ENCODE data around the gene XG.
"Not testable (repeated sequence)": the region's sequence is repeated elsewhere in the genome, so short reads cannot be mapped to it uniquely, and the experiment has no call there.

Gene XG, protein sequence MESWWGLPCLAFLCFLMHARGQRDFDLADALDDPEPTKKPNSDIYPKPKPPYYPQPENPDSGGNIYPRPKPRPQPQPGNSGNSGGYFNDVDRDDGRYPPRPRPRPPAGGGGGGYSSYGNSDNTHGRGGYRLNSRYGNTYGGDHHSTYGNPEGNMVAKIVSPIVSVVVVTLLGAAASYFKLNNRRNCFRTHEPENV

DNA sequence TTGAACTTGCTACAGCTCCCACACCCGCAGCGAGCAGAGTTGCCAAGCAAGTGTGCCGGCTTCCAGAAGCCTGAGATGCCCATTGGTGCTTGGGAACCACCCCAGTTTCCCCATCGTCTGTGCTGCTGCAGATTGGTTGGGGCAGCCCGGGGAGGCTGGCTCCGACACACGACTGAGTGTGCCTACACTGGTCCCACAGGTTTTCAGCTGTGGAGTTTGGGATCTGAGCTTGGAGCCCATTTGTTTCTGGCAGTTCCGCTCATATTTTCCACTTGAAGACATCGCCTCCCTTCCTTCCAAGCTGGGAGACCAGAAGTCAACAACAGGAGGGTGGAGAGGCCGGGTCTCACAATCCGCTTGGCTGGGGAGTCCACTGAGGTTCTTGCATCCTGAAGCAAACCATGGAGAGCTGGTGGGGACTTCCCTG, at the start of gene XG:
Gene XG (plus strand): TSS at position 167 of the 427 bp plus-strand sequence. CDS start 235 bp downstream, at position 402.
- not testable (repeated sequence) for DNase-seq (ENCODE audit: low read depth)

DNA sequence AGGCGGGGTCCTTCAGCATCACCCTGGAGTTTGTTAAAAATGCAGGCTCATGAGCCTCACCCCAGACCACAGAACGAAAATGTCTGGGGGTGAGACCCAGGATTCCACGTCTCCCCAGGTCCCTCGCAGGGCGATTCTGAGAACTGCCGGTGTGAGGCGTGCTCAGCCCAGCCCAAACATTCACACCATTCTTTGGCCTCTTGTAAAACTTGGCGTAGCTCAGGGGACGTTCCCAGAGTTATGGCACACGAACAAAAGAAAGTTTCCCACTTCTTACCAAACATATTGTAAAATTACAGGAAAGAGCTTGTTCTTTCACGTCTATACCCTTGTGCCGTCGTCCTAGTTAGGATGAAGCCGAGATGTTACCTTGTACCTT, 47.9 kb upstream of the XG start:
- DNase-seq (ENCODE audit: low read depth), result no peak

DNA sequence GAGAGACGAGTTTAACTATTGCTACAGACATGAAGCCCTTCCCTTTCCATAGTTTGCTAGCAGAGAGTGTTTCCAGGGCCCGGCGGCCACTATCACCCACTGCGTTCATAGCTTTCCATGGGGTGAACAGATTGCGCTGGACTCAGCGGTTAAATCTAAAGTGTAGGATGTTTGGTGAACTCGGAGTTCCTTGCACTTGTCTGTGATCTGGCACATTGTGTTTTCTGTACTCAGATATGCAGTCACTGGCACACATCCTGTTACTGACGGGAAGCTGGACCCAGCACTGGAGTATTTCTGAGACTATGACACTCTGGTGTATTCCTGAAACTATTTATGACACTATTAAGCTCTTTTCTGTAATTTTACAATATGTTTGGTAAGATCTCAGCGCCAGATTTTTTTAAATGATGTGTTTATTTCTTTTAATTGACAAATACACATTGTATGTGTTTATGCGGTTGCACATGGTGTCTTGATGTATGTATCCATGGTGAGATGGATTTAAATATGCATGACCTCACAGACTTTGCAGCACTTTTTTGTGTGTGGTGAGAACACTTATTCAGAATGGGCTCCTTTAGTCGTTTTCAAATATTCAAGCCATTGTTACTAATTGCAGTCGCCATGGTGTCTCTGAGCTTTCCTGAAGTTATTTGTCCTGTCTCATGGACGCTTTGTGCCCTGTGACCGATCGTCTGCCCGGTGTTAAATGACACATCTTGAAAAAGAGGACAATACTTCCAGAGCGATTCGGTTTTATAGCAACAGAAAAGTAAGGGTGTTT, 46.6 kb upstream of the XG start:
- no peak for DNase-seq (ENCODE audit: low read depth)

DNA sequence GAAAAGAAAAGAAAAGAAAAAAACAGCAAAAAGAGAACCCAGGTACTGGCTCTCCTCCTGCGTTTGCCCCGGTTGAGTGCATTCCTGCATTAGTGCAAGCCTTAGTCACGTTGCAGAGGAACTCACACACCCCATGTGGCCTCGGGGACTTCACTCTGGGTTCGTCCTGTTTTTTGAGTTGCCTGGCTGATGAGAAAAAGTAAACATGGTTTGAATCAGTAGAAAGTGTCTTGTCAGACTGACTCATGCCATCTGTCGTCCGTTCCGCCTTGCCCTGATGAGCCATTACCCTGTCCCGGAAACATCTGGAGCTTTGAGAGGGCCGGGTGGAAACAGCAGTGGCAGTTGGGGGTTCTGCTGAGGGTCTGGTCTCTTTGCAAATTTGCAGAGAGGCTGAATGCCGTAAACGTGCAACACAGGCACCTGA, 44.5 kb upstream of the XG start:
- peak; percentile 61 for DNase-seq (ENCODE audit: low read depth)

DNA sequence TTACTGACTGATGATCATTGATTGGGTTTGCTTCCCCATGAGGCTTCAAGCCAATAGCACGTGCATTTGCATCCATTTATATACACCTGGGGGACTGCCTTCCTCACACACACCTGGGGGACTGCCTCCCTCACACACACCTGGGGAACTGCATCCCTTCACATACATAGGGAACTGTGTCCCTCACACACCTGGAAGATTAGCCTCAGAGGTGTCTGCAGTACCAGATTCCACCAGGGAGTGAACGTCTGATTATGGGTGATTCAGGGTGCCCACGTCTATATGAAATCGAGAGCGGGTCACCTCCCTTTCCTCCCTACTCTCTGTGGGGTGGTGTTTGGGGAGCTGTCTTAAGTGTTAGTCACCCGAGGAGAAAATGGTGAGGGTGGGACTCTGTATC, 43.8 kb upstream of the XG start:
- DNase-seq (ENCODE audit: low read depth), result no peak

DNA sequence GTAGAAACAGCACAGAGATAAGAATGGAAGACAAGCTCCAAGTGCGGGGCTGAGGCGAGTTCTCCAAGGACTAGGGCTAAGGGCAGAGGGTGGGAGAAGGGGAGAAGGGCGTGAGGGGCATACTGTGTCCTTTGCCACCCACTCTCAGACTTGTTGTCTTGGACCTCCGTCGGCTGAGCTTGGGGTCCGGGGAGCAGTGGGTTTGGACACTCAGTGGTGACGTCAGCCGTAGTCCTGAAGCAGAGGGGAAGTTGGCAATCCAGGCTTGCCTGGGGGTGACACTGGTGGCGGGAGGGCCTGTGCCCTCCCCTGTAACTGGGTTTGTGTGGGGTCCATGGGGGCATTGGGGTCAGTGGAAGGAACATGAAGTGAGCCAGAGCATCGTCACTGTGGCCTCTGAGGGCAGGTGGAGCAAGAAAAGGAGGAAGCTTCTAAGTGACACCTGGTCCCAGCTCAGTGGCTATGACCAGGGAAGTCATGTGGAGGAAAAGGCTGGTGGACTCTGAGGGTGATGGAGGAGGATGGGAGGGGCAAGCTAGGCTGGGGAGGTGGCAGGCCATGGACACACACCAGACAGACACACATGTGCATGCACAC, 43.1 kb upstream of the XG start:
- DNase-seq (ENCODE audit: low read depth), result no peak

DNA sequence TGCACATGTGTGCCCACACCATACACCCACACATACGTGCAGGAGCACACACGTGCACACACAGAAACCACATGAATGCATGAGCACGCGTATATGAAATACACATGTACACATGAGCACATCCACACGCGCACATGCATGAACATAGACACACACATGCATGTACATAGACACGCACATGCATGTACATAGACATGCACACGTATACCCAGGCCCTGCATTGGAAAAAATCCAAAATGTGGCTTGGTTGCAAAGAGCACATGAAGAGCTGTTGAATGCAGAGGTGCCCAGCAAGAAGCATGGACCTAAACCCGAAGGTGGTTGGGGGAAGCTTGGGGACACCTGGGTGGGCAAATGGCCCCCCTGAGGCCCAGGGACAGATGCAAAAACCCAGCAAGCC, 42.3 kb upstream of the XG start:
- DNase-seq (ENCODE audit: low read depth), result no peak

DNA sequence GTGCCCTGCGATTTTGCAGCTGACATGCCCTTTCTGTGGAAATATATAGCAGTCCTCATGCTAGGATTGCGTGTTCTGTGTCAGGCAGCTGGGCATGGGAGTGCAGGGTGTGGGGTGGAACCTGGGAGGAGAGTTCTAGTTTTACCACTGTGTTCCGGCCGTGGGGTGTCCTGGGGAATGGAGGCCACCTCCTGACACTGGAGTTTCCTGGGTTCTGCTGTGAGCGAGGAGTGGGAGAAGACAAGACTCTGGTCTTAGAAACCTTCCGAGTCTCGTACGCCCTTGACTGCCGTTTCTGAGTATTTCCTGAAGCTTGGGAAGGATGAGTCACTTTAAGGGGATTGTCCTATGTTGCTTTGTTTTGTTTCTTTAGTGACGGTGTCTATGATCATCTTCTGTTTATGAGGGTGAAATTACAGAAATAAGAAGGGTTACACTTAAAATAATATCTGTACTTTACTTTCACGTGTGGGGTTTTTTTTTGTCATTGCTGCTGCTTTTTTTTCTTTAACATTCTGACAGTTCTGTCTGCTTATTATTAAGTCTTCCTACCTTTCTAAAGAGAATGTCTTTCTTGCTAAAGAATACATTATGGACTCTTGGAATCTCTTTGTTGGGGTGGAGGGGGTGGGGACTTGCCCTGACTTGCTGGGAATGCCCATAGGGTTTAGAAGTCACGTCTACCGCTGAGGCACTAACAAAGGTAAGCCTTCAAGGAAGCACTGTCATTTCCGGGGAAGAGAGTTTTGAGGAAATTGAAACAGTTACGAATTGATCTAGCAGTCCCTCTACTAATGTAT, 41.6 kb upstream of the XG start:
- peak; percentile 44 for DNase-seq (ENCODE audit: low read depth)

DNA sequence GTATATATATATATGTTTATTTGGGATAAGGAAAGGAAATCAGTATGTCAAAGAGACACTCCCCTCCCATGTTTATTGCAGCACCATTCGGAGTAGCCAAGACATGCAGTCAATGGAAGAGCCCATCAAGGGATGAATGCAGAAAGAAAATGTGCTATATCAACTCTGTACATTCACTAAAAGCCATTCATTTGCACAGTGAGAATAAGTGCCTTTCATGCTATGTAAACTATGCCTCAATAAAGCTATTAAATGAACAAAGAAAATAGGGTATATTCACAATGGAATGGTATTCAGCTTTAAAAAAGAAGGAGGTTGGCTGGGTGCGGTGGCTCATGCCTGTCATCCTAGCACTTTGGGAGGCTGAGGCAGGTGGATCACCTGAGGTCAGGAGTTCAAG, 40.4 kb upstream of the XG start:
- DNase-seq (ENCODE audit: low read depth), result no peak

DNA sequence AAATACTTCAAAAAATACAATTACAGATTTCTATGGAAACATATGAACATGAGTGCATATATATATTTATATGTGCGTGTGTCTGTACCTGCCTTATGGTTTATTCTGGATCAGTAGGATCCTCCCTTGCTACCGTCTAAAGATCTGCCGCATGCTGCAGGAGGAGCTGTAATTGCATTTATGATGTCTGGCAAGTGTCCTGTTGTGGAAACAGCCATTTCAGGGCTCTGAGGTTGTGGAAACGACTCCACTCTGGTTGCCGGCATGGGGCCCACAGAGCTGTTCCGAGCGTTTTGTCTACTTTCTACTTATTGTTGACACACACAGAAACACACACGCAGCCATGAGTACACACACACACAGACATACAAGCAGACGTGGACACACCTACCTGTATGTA, 39.4 kb upstream of the XG start:
- no peak for DNase-seq (ENCODE audit: low read depth)

DNA sequence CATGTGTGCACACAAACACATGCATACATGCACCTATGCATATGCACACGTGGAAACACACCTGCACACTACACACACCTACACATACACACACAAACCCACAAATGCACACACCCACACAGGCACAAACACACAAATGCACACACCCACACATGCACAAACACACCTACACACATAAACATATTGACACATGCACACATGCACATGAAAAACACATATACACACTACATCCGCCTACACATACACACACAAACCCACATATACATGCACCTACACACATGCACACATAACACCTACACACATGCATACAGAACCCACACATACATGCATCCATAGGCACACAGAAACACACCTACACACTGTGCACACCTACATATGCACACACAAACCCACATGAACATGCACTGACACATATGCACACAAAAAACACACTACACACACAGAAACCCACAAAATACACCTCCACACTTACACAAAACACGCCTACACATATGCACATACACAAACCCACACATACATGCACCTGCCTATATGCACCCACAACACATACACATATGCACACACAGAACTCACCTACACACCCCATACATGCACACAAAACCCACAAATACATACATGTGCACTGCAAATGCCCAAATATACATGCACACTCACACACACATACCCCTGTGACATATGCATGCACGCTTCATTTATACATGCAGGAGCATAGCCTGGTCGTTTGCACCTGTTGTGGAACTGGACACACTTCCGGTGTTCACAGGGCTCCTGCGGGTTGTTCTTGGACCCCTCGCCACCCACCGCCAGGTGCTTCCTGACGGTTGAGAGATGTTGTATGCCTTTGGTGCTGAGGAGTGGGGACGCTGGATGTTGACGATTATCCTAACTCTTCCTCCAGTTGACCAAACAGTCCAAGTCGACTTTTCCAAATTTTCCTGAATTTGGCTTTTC, 38.7 kb upstream of the XG start:
- DNase-seq (ENCODE audit: low read depth), result no peak

DNA sequence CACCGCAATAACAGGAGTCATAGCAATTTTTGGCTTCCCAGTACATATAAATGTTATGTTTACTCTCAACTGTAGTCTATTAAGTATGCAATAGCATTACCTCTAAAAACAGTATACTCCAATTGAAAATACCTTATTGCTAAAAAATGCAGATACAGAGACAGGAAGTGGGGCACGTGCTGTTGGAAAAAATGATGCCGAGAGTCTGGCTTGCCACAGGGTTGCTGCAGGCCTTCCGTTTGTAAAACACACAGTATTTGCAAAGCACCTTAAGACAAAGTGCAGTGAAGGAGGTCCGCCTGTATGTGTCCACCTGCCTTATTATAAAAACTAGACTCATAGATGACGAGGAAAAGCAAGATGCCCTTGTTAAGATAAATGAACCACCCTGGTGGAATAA, 37.3 kb upstream of the XG start:
- DNase-seq (ENCODE audit: low read depth), result no peak

DNA sequence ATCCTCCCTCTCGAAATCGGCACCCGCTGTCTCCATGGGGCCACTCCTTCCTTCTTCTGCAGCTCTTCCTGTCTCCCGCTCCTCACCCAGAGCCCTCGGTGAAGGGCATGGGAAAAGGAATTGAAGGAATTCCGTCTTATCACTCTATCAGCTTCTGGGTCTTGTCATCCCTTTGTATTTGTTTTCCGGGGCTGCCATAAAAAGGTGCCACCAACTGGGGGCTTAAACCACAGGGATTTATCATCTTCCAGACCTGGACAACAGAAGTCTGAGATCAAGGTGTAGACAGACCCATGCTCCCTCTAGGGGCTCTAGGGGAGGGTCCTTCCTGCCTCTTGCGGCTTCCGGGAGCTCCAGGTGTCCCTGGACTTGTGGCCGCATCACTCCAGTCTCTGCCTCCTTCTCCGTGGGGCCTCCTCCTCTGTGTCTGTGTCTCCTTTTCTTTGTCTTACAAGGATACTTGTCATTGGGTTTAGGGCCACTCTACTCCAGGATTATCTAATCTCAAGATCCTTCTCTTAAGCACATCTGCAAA, 36.7 kb upstream of the XG start:
- DNase-seq (ENCODE audit: low read depth), result no peak

DNA sequence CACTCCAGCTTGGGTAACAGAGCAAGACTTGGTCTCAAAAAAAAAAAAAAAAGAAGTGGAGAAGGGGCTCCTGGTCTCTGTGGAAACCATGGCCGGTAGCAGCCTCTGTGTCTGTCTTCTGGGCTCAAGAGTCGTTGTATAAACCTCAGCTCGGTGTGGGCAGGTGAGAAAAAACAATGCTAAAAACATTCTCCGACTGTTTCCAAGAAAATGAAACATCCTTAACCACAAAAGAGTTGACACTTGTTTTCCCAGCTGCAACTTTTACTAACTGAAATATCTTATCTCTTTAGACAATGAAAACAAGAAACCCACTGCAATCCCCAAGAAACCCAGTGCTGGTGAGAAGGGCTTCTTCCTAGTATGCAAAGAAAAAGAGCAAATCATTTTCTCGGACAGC, 34.5 kb upstream of the XG start:
- no peak for DNase-seq (ENCODE audit: low read depth)

DNA sequence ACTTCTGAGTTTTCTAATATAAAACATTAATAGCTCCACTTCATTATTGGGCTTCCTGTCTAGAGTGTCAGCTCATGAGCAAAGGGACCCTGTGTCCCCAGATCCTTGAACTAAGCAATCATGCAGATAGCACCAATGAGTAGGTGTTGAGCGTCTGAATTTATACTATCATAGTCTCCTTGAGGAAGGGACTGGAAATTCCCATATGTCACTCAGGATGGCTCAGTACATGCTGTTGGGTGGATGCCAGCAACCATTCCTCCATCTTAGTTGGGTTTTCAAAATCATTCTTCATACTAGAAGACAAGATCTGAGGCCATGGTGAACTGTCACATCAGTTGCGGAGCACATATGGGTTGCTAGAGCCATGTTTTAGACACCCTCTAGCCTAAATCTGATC, 33.0 kb upstream of the XG start:
- no peak for DNase-seq (ENCODE audit: low read depth)

DNA sequence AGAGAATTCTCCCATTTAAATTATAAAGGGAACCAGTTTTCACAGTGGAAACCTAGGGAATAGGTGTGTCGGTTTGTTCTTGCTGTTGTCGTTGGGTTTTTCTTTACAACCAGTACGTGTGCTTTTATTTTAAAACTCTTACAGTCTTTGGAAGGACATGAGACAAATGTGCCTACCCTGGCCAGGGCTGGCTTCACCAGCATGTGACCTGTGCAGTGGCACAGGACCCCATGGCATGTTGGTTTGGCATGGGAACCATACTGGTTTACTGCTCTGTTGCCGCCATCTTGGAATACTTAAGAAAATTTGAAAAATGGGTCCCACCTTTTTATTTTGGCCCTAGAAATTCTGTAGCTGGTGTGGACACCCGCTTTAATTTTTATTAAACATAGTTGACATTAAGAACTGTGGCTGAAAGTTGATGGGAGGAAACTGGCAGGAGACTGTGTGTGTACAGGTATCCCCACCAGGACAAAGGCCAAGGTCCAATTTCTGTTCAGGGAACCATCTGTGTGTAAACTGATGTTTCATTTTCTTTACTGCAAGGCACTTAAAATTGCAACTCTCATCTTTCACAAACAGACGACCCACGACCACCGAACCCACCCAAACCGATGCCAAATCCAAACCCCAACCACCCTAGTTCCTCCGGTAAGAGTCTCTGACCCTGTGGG, 31.9 kb upstream of the XG start:
- no peak for DNase-seq (ENCODE audit: low read depth)

DNA sequence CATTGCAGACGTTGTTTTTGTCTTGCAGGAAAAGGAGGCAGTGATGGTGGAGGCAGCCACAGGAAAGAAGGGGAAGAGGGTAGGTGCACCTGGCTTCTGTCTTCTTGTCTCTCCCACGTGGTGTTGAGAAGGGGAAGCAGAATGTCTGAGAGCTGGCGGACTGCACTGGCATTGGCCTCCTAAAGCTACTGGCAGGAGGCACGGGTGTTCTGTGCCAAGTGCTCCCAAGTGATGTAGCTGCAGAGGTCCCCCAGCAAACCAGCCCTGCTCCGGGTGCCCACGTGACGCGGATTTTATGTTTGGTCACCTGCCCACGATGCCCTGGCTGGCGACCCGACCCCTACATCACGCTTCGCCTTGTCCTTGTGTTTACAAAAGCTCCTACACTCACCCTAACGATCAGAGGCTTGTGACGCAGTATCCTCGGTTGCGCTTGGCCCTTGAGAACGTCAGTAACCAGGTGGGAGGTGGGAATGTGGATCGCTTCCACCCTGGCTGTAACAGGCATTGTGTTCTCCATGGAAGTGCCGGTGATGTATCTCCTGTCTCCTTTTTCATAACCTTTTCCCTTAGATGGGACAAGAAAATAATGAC, 28.5 kb upstream of the XG start:
- DNase-seq (ENCODE audit: low read depth), result no peak

DNA sequence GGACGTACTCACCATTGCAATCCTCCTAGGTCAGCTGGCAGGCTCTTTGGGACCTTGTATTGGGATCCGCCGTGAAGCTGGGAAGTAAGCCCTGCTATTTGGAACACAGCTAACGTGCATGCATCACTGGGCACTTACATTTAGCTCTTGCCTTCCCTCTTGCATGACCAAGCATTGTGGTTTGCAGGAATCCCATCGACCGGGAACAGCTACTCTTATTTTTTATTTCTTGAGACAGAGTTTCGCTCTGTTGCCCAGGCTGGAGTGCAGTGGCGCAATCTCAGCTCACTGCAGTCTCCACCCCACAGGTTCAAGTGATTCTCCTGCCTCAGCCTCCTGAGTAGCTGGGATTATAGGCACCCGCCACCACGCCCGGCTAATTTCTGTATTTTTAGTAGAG, 24.6 kb upstream of the XG start:
- DNase-seq (ENCODE audit: low read depth), result not testable (repeated sequence)

DNA sequence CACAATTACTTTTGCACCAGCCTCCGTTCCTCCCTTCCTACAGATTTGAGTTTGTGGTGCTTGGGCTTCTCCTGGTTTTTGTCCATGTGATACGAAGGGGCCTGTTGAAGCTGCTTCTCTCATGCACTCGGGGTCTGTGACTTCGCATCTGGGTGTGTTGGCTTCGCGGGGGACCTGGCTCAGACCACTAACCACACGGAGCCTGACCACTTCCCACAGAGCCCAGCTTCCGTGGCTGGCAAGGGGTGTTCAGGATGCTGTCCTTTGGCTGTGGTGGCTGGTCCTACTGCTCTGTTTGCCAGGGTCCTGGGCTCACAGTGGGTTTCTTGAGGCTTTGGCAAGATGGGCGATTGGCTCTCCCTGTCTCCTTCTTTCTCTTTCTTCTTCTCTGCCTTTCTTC, 19.8 kb upstream of the XG start:
- no peak for DNase-seq (ENCODE audit: low read depth)

DNA sequence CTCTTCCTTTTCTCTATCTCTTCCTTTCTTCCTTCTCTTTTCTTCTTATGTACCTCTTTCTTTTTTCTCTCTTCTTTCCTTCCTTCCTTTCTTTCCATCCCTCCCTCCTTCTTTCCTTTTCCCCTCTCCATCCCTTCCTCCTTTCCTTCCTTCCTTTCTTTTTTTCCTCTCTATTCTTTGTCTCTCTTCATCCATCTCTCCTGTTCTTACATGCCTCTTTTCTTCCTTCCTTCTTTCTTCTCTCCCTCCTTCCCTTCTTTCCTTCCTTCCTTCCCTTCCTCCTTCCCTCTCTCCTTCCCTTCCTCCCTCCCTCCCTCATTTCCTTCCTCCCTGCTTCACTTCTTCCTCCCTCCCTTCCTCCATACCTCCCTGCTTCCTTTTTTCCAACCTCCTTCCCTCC, 19.2 kb upstream of the XG start:
- DNase-seq (ENCODE audit: low read depth), result no peak

All from T-helper 22 cell (primary cell).